Naive thymus-derived CD8-positive, alpha-beta T cell (primary cell): ENCODE measurements around the gene CHURC1. TPM values are rescaled to one million over a fixed set of nuclear protein-coding genes. Genes with fewer than 3 reads are reported as not detected.
A peak's percentile ranks its signal among the peaks of the same experiment; 100 is the strongest.

ENCODE experiments used
- ATAC-seq, 2 donors: fragments of 150-1000 bp; cut with Tn5 transposase in 1 of 2; sonication (Bioruptor Pico), chemical (Tn5 transposase) in 1 of 2; 1 replicate in 1 of 2; 2 replicates in 1 of 2; pipeline ENCODE4 v1.10.0; 2021; ENCODE audit warnings: mild to moderate bottlenecking in 2 of 2, moderate library complexity in 2 of 2
- POLR2A ChIA-PET: fragments of 350-600 bp; sonication (Branson Sonifier 250); formaldehyde crosslinking; loops from one replicate; lab custom pipeline; 2021; ENCODE audit warnings: antibody characterized with exemption; lab: Charles Lee
- DNase-seq, 10 donors: peaks; one replicate each; pipeline versions ENCODE4 v3.0.0 to v3.0.0-alpha.2; 2020 to 2022
- H3K27ac Mint-ChIP-seq, 10 donors: one replicate each; pipeline ENCODE4 v1.8.0; 2020 to 2022; ENCODE audit warnings: mild to moderate bottlenecking in 10 of 10, mixed read lengths in 10 of 10, moderate library complexity in 4 of 10, inconsistent platforms in 1 of 10
- H3K27me3 Mint-ChIP-seq, 5 donors: one replicate each; pipeline ENCODE4 v1.8.0; 2021 to 2022; ENCODE audit warnings: mixed read lengths in 5 of 5
- H3K36me3 Mint-ChIP-seq, 3 donors: one replicate each; pipeline ENCODE4 v1.8.0; 2020 to 2022; ENCODE audit warnings: mixed read lengths in 3 of 3, mild to moderate bottlenecking in 2 of 3, inconsistent platforms in 1 of 3
- H3K4me1 Mint-ChIP-seq, 4 donors: one replicate each; pipeline ENCODE4 v1.8.0; 2021 to 2022; ENCODE audit warnings: mixed read lengths in 4 of 4
- H3K4me3 Mint-ChIP-seq, 10 donors: one replicate each; pipeline ENCODE4 v1.8.0; 2020 to 2022; ENCODE audit warnings: mild to moderate bottlenecking in 10 of 10, mixed read lengths in 10 of 10, moderate library complexity in 6 of 10, inconsistent platforms in 1 of 10
- H3K9me3 Mint-ChIP-seq, 9 donors: one replicate each; pipeline ENCODE4 v1.8.0; 2020 to 2022; ENCODE audit warnings: mixed read lengths in 9 of 9, mild to moderate bottlenecking in 3 of 9, inconsistent platforms in 1 of 9, moderate library complexity in 1 of 9
- polyA plus RNA-seq, 3 donors: library from polyadenylated mRNA; unstranded; fragments of 300-500 nt; fragmentation: Illumina TruSeq; gene quantifications; one replicate each; pipeline ENCODE4 v1.2.3, GENCODE V29; 2021
- total RNA-seq, 8 experiments: library from RNA in 2 of 8; stranded (reverse) in 2 of 8; gene quantifications; one replicate each; pipeline ENCODE4 v1.2.3 and lab custom pipeline; 2021 to 2026

Gene CHURC1
- total and polyA plus RNA-seq, 5 experiments from 2014 or later, result 99.9 to 166 (median 122) TPM

- H3K36me3 Mint-ChIP-seq, result peaks cover 15 to 63% (median 50%) of the 10 kb centered on the region in 3 donors
- no peaks in the 10 kb centered on the region for H3K27me3 Mint-ChIP-seq
- H3K4me3 Mint-ChIP-seq, result peak overlapping the region in 7 of 10 donors; percentile 22 to 65 (median 59)
- peaks cover 16 to 65% (median 24%) of the 10 kb centered on the region in 4 donors for H3K4me1 Mint-ChIP-seq
- POLR2A ChIA-PET, result interaction anchor here (0.6 to 1.3 kb wide), 2 partner anchors 15 to 44 kb away, joined by 4 to 5 read pairs; no protein-coding TSS in a partner anchor
- peaks cover 0 to 2% (median 0%) of the 10 kb centered on the region in 9 donors for H3K9me3 Mint-ChIP-seq
- ATAC-seq, result no peak
- no peak for DNase-seq
- H3K27ac Mint-ChIP-seq, result peak overlapping the region in 5 of 10 donors; percentile 84 to 90 (median 88)
Measured at GRCh38 chr14:64930085-64930843, 16.0 kb downstream of the CHURC1 start.

- H3K9me3 Mint-ChIP-seq, result peaks cover 0 to 2% (median 0%) of the 10 kb centered on the region in 9 donors
- POLR2A ChIA-PET, result interaction anchor here (1.3 kb wide), 1 partner anchor 16 kb away, joined by 5 read pairs; no protein-coding TSS in a partner anchor
- no peaks in the 10 kb centered on the region for H3K27me3 Mint-ChIP-seq
- peaks cover 12 to 65% (median 45%) of the 10 kb centered on the region in 3 donors for H3K36me3 Mint-ChIP-seq
- DNase-seq (no peak), ATAC-seq (no peak)
- peak overlapping the region in 5 of 10 donors; percentile 78 to 87 (median 81) for H3K27ac Mint-ChIP-seq
- H3K4me1 Mint-ChIP-seq, result peaks cover 20 to 66% (median 29%) of the 10 kb centered on the region in 4 donors
- H3K4me3 Mint-ChIP-seq, result peak overlapping the region in 4 of 10 donors; percentile 8 to 40 (median 24)
Measured at GRCh38 chr14:64931123-64931522, 16.9 kb downstream of the CHURC1 start.

GRCh38 chr14:64932231-64932630, 18.0 kb downstream of the CHURC1 start:
- H3K27ac Mint-ChIP-seq, result peak overlapping the region in 5 of 10 donors; percentile 23 to 78 (median 69)
- H3K27me3 Mint-ChIP-seq, result no peaks in the 10 kb centered on the region

GRCh38 chr14:64934338-64934929, 20.2 kb downstream of the CHURC1 start:
- H3K36me3 Mint-ChIP-seq, result peaks cover 7 to 90% (median 39%) of the 10 kb centered on the region in 3 donors
- no peak overlapping the region for H3K4me3 Mint-ChIP-seq
- no peak for DNase-seq
- H3K9me3 Mint-ChIP-seq, result peaks cover 0 to 2% (median 0%) of the 10 kb centered on the region in 9 donors
- POLR2A ChIA-PET, result interaction anchor here (0.7 kb wide), 1 partner anchor 20 kb away, joined by 3 read pairs; no protein-coding TSS in a partner anchor
- no peak for ATAC-seq
- peaks cover 29 to 84% (median 50%) of the 10 kb centered on the region in 4 donors for H3K4me1 Mint-ChIP-seq
- H3K27me3 Mint-ChIP-seq, result no peaks in the 10 kb centered on the region
- H3K27ac Mint-ChIP-seq, result peak overlapping the region in 5 of 10 donors; percentile 19 to 83 (median 65)

More at GRCh38 chr14:64932231-64932630, 18.0 kb downstream of the CHURC1 start:
- Mint-ChIP-seq H3K4me1 (peaks cover 17 to 67% (median 36%) of the 10 kb centered on the region in 4 donors), H3K4me3 (no peak overlapping the region), H3K9me3 (peaks cover 0 to 2% (median 0%) of the 10 kb centered on the region in 9 donors), H3K36me3 (peaks cover 7 to 68% (median 37%) of the 10 kb centered on the region in 3 donors)
- ATAC-seq, result no peak
- no peak for DNase-seq
- POLR2A ChIA-PET, result interaction anchor here (0.7 to 1.1 kb wide), 2 partner anchors 17 to 296 kb away, joined by 3 read pairs; no protein-coding TSS in a partner anchor

- no peak for DNase-seq
- POLR2A ChIA-PET, result no interaction called here
Measured at GRCh38 chr14:64935508-64935907, 21.3 kb downstream of the CHURC1 start.

GRCh38 chr14:64937171-64937820, 23.0 kb downstream of the CHURC1 start:
- H3K27me3 Mint-ChIP-seq, result no peaks in the 10 kb centered on the region
- DNase-seq (no peak), ATAC-seq (no peak)
- POLR2A ChIA-PET, result interaction anchor here (1.4 kb wide), 1 partner anchor 23 kb away, joined by 5 read pairs; the partner anchor contains the start of gene CHURC1
- peak overlapping the region; percentile 19 to 94 (median 65) for H3K27ac Mint-ChIP-seq
- H3K9me3 Mint-ChIP-seq, result no peaks in the 10 kb centered on the region
- H3K36me3 Mint-ChIP-seq, result peaks cover 7 to 90% (median 31%) of the 10 kb centered on the region in 3 donors
- H3K4me1 Mint-ChIP-seq, result peaks cover 36 to 83% (median 65%) of the 10 kb centered on the region in 4 donors
- no peak overlapping the region for H3K4me3 Mint-ChIP-seq

More at GRCh38 chr14:64935508-64935907, 21.3 kb downstream of the CHURC1 start:
- H3K4me3 Mint-ChIP-seq, result peak overlapping the region in 7 of 10 donors; percentile 30 to 41 (median 39)
- no peaks in the 10 kb centered on the region for H3K27me3 Mint-ChIP-seq
- H3K36me3 Mint-ChIP-seq, result peaks cover 7 to 94% (median 37%) of the 10 kb centered on the region in 3 donors
- H3K27ac Mint-ChIP-seq, result peak overlapping the region in 9 of 10 donors; percentile 5 to 82 (median 48)
- no peaks in the 10 kb centered on the region for H3K9me3 Mint-ChIP-seq
- peaks cover 30 to 87% (median 58%) of the 10 kb centered on the region in 4 donors for H3K4me1 Mint-ChIP-seq
- ATAC-seq, result no peak

GRCh38 chr14:64937821-64938193, 23.6 kb downstream of the CHURC1 start:
- ATAC-seq, result no peak
- no peak for DNase-seq
- H3K27me3 Mint-ChIP-seq, result no peaks in the 10 kb centered on the region
- POLR2A ChIA-PET, result no interaction called here
- peak overlapping the region; percentile 19 to 94 (median 56) for H3K27ac Mint-ChIP-seq
- peaks cover 37 to 82% (median 66%) of the 10 kb centered on the region in 4 donors for H3K4me1 Mint-ChIP-seq
- H3K9me3 Mint-ChIP-seq, result no peaks in the 10 kb centered on the region
- H3K4me3 Mint-ChIP-seq, result no peak overlapping the region
- peaks cover 7 to 86% (median 26%) of the 10 kb centered on the region in 3 donors for H3K36me3 Mint-ChIP-seq

- Mint-ChIP-seq H3K27ac (peak overlapping the region; percentile 10 to 94 (median 68)), H3K9me3 (no peaks in the 10 kb centered on the region), H3K4me1 (peaks cover 38 to 86% (median 74%) of the 10 kb centered on the region in 4 donors), H3K36me3 (peaks cover 6 to 80% (median 21%) of the 10 kb centered on the region in 3 donors), H3K27me3 (no peaks in the 10 kb centered on the region), H3K4me3 (peak overlapping the region in 1 of 10 donors; percentile 36)
- POLR2A ChIA-PET, result interaction anchor here (0.5 to 0.7 kb wide), 2 partner anchors 34 to 1290 kb away, joined by 3 read pairs; no protein-coding TSS in a partner anchor
- ATAC-seq (no peak), DNase-seq (no peak)
Measured at GRCh38 chr14:64938972-64939816, 24.9 kb downstream of the CHURC1 start.

- Mint-ChIP-seq H3K36me3 (peaks cover under 1 to 80% (median 15%) of the 10 kb centered on the region in 3 donors), H3K4me1 (peaks cover 39 to 86% (median 74%) of the 10 kb centered on the region in 4 donors), H3K27ac (peak overlapping the region in 9 of 10 donors; percentile 41 to 94 (median 66)), H3K9me3 (no peaks in the 10 kb centered on the region), H3K4me3 (no peak overlapping the region), H3K27me3 (no peaks in the 10 kb centered on the region)
- POLR2A ChIA-PET, result interaction anchor here (0.5 to 0.9 kb wide), 3 partner anchors 25 to 1291 kb away, joined by 3 read pairs; partner anchors contain the start of gene CHURC1
- no peak for ATAC-seq
- no peak for DNase-seq
Measured at GRCh38 chr14:64939817-64940190, 25.5 kb downstream of the CHURC1 start.

- Mint-ChIP-seq H3K4me3 (peak overlapping the region in 1 of 10 donors; percentile 8), H3K4me1 (peaks cover 41 to 85% (median 75%) of the 10 kb centered on the region in 4 donors), H3K9me3 (no peaks in the 10 kb centered on the region), H3K27me3 (no peaks in the 10 kb centered on the region), H3K27ac (peak overlapping the region in 9 of 10 donors; percentile 57 to 94 (median 67)), H3K36me3 (peaks cover 0 to 79% (median 15%) of the 10 kb centered on the region in 3 donors)
- no peak for DNase-seq
- POLR2A ChIA-PET, result interaction anchor here (0.9 kb wide), 1 partner anchor 26 kb away, joined by 3 read pairs; the partner anchor contains the start of gene CHURC1
- ATAC-seq, result no peak
Measured at GRCh38 chr14:64940336-64940910, 26.2 kb downstream of the CHURC1 start.
